WTC11 (cell line): ENCODE data around the gene EPGN.

Source experiments
- CBFB ChIP-seq: sonication (generic); formaldehyde crosslinking; IDR thresholded peaks from 2 replicates; pipeline ENCODE4 v1.8.1; 2022; ENCODE audit warnings: mild to moderate bottlenecking, low read depth, missing genetic modification reagents
- ELF4 ChIP-seq: sonication (generic); formaldehyde crosslinking; IDR thresholded peaks from 2 replicates; pipeline ENCODE4 v1.8.1; 2022; ENCODE audit warnings: low read depth, mild to moderate bottlenecking, moderate library complexity, missing genetic modification reagents
- GRHL2 ChIP-seq: fragments of 250-450 bp; sonication (Bioruptor Pico); IDR thresholded peaks from 2 replicates; pipeline ENCODE4 v1.8.0; 2022; ENCODE audit warnings: mild to moderate bottlenecking, moderate library complexity; ENCODE audit not compliant: insufficient replicate concordance, severe bottlenecking
- JUN ChIP-seq: sonication (generic); formaldehyde crosslinking; IDR thresholded peaks from 2 replicates; pipeline ENCODE4 v1.8.0; 2023; ENCODE audit warnings: mild to moderate bottlenecking, missing genetic modification reagents
- KAT7 ChIP-seq: sonication (generic); formaldehyde crosslinking; IDR thresholded peaks from 2 replicates; pipeline ENCODE4 v1.8.1; 2023; ENCODE audit warnings: missing genetic modification reagents, mild to moderate bottlenecking, borderline replicate concordance
- SMAD3 ChIP-seq: sonication (generic); formaldehyde crosslinking; IDR thresholded peaks from 2 replicates; pipeline ENCODE4 v1.8.0; 2022; ENCODE audit warnings: missing genetic modification reagents, mild to moderate bottlenecking, borderline replicate concordance
- SP1 ChIP-seq: sonication (generic); formaldehyde crosslinking; conservative IDR thresholded peaks from 2 replicates; pipeline ENCODE4 v1.8.1; 2022; ENCODE audit warnings: missing genetic modification reagents
- TEAD4 ChIP-seq: sonication (generic); formaldehyde crosslinking; IDR thresholded peaks from 2 replicates; pipeline ENCODE4 v1.8.0; 2022; ENCODE audit warnings: mild to moderate bottlenecking, missing genetic modification reagents
- ZNF232 ChIP-seq: sonication (generic); formaldehyde crosslinking; IDR thresholded peaks from 2 replicates; pipeline ENCODE4 v1.8.0; 2022; ENCODE audit warnings: mild to moderate bottlenecking, missing genetic modification reagents
- TF ChIP-seq, protein P1 (sequence below): sonication (generic); formaldehyde crosslinking; IDR thresholded peaks from 2 replicates; pipeline ENCODE4 v1.8.1; 2022; ENCODE audit warnings: mild to moderate bottlenecking, moderate library complexity, missing genetic modification reagents
- TF ChIP-seq, protein P2 (sequence below): sonication (generic); formaldehyde crosslinking; IDR thresholded peaks from 2 replicates; pipeline ENCODE4 v1.8.1; 2022; ENCODE audit warnings: missing genetic modification reagents, borderline replicate concordance
- TF ChIP-seq, protein P3 (sequence below): fragments of 200-600 bp; IDR thresholded peaks from 2 replicates; pipeline ENCODE4 v1.8.0; 2022; ENCODE audit warnings: antibody characterized with exemption
- TF ChIP-seq, protein P4 (sequence below): sonication (generic); formaldehyde crosslinking; IDR thresholded peaks from 2 replicates; pipeline ENCODE4 v1.8.1; 2023; ENCODE audit warnings: mild to moderate bottlenecking, missing genetic modification reagents
- TF ChIP-seq, protein P5 (sequence below): sonication (generic); formaldehyde crosslinking; IDR thresholded peaks from 2 replicates; pipeline ENCODE4 v1.8.0; 2022; ENCODE audit warnings: mild to moderate bottlenecking, missing genetic modification reagents

DNA sequence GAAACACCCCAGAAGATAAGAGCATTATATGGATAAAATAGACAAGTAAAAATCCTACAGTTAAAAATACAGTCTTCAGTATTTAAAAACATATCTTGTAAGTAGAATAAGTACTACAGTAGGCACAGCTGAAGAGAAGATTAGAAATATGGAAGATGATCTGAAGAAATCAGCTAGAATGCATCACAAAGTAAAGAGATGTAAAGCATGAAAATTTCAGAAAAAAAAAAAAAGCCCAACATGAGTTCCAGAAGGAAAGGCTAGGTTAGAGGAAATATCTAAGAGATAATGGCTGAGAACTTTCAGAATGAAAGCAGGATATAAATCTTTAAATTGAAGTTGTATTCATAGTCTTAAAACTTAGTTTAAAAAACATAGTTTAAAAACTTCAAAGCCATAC lies 21.0 kb downstream of the EPGN start:
- TF ChIP-seq, protein P1, sequence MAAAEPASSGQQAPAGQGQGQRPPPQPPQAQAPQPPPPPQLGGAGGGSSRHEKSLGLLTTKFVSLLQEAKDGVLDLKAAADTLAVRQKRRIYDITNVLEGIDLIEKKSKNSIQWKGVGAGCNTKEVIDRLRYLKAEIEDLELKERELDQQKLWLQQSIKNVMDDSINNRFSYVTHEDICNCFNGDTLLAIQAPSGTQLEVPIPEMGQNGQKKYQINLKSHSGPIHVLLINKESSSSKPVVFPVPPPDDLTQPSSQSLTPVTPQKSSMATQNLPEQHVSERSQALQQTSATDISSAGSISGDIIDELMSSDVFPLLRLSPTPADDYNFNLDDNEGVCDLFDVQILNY (CRISPR knock-in tag), result no peak
- TF ChIP-seq, protein P2, sequence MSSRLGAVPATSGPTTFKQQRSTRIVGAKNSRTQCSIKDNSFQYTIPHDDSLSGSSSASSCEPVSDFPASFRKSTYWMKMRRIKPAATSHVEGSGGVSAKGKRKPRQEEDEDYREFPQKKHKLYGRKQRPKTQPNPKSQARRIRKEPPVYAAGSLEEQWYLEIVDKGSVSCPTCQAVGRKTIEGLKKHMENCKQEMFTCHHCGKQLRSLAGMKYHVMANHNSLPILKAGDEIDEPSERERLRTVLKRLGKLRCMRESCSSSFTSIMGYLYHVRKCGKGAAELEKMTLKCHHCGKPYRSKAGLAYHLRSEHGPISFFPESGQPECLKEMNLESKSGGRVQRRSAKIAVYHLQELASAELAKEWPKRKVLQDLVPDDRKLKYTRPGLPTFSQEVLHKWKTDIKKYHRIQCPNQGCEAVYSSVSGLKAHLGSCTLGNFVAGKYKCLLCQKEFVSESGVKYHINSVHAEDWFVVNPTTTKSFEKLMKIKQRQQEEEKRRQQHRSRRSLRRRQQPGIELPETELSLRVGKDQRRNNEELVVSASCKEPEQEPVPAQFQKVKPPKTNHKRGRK (CRISPR knock-in tag), result no peak
- TF ChIP-seq, protein P3, sequence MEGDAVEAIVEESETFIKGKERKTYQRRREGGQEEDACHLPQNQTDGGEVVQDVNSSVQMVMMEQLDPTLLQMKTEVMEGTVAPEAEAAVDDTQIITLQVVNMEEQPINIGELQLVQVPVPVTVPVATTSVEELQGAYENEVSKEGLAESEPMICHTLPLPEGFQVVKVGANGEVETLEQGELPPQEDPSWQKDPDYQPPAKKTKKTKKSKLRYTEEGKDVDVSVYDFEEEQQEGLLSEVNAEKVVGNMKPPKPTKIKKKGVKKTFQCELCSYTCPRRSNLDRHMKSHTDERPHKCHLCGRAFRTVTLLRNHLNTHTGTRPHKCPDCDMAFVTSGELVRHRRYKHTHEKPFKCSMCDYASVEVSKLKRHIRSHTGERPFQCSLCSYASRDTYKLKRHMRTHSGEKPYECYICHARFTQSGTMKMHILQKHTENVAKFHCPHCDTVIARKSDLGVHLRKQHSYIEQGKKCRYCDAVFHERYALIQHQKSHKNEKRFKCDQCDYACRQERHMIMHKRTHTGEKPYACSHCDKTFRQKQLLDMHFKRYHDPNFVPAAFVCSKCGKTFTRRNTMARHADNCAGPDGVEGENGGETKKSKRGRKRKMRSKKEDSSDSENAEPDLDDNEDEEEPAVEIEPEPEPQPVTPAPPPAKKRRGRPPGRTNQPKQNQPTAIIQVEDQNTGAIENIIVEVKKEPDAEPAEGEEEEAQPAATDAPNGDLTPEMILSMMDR, result no peak
- no peak for TF ChIP-seq ZNF232 (CRISPR knock-in tag)
- TF ChIP-seq SP1 (CRISPR knock-in tag), result no peak
- no peak for TF ChIP-seq CBFB (CRISPR knock-in tag)
- TF ChIP-seq, protein P4, sequence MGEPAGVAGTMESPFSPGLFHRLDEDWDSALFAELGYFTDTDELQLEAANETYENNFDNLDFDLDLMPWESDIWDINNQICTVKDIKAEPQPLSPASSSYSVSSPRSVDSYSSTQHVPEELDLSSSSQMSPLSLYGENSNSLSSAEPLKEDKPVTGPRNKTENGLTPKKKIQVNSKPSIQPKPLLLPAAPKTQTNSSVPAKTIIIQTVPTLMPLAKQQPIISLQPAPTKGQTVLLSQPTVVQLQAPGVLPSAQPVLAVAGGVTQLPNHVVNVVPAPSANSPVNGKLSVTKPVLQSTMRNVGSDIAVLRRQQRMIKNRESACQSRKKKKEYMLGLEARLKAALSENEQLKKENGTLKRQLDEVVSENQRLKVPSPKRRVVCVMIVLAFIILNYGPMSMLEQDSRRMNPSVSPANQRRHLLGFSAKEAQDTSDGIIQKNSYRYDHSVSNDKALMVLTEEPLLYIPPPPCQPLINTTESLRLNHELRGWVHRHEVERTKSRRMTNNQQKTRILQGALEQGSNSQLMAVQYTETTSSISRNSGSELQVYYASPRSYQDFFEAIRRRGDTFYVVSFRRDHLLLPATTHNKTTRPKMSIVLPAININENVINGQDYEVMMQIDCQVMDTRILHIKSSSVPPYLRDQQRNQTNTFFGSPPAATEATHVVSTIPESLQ (CRISPR knock-in tag), result no peak
- no peak for TF ChIP-seq TEAD4 (CRISPR knock-in tag)
- TF ChIP-seq GRHL2 (CRISPR knock-in tag), result no peak
- TF ChIP-seq KAT7, result no peak
- TF ChIP-seq SMAD3 (CRISPR knock-in tag), result no peak
- TF ChIP-seq ELF4 (CRISPR knock-in tag), result no peak
- TF ChIP-seq, protein P5, sequence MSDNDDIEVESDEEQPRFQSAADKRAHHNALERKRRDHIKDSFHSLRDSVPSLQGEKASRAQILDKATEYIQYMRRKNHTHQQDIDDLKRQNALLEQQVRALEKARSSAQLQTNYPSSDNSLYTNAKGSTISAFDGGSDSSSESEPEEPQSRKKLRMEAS (CRISPR knock-in tag), result no peak
- no peak for TF ChIP-seq JUN (CRISPR knock-in tag)
